Cardiac fibroblast (primary cell): Measurements from ENCODE around the gene ATE1.

Source experiments
- DNase-seq, 2 donors: peaks; one replicate each; pipeline versions ENCODE4 v3.0.0 to v3.0.0-alpha.2; 2010; ENCODE audit warnings: low read depth in 2 of 2
- H3K4me3 ChIP-seq, 2 donors: replicated peaks in 1 of 2; 1 replicate in 1 of 2; 2 replicates in 1 of 2; pipeline ENCODE4 v1.5.1; 2011; ENCODE audit warnings: low read depth in 2 of 2, low read length in 2 of 2, mild to moderate bottlenecking in 2 of 2, moderate library complexity in 1 of 2
- CTCF ChIP-seq: IDR thresholded peaks from one replicate; pipeline ENCODE4 v1.5.1; 2011; ENCODE audit warnings: low read depth, mild to moderate bottlenecking, low read length, inconsistent platforms

The ATE1 gene

GRCh38 chr10:121695731-121696464 is 231.9 kb downstream of the ATE1 start:
- no peak overlapping the region for H3K4me3 ChIP-seq
- TF ChIP-seq CTCF: no peak
- DNase-seq: peak in 1 of 2 donors; percentile 3

- no peak for TF ChIP-seq CTCF
- no peak overlapping the region for H3K4me3 ChIP-seq
- no peak for DNase-seq
Observed at GRCh38 chr10:121694966-121695643, 232.7 kb downstream of the ATE1 start.

GRCh38 chr10:121694327-121694965 is 233.4 kb downstream of the ATE1 start:
- H3K4me3 ChIP-seq: no peak overlapping the region
- TF ChIP-seq CTCF: no peak
- DNase-seq: no peak

- no peak overlapping the region for H3K4me3 ChIP-seq
- DNase-seq: no peak
- no peak for TF ChIP-seq CTCF
Observed at GRCh38 chr10:121692626-121693025, 235.2 kb downstream of the ATE1 start.

- no peak for DNase-seq
- no peak overlapping the region for H3K4me3 ChIP-seq
- no peak for TF ChIP-seq CTCF
Observed at GRCh38 chr10:121690970-121691369, 236.9 kb downstream of the ATE1 start.
